NCI-H1048 (cell line): ENCODE results near the gene SORD.
"Not testable (repeated sequence)": the region's sequence is repeated elsewhere in the genome, so short reads cannot be mapped to it uniquely, and the experiment has no call there.

ENCODE experiments used
- DNase-seq: peaks from one replicate; lab custom pipeline; 2025; lab: John Stamatoyannopoulos, UW

Gene SORD

GRCh38 chr15:45022871-45023658, at the start of gene SORD:
Gene SORD (plus strand): TSS chr15:45023195. CDS start chr15:45023284, 89 bp downstream.
- DNase-seq: peak; percentile 88

- DNase-seq: not testable (repeated sequence)
These were observed 46.8 kb upstream of the SORD start for GRCh38 chr15:44976183-44976582.

- not testable (repeated sequence) for DNase-seq
These were observed 45.2 kb upstream of the SORD start for GRCh38 chr15:44977781-44978180.

GRCh38 chr15:44979617-44980339, 43.2 kb upstream of the SORD start:
- DNase-seq: not testable (repeated sequence)

GRCh38 chr15:44984144-44984543, 38.9 kb upstream of the SORD start:
- not testable (repeated sequence) for DNase-seq

GRCh38 chr15:44986346-44987055, 36.5 kb upstream of the SORD start:
- DNase-seq: not testable (repeated sequence)

- DNase-seq: not testable (repeated sequence)
These were observed 35.3 kb upstream of the SORD start for GRCh38 chr15:44987711-44988110.

- DNase-seq: not testable (repeated sequence)
These were observed 34.7 kb upstream of the SORD start for GRCh38 chr15:44988184-44988869.

- DNase-seq: not testable (repeated sequence)
These were observed 34.1 kb upstream of the SORD start for GRCh38 chr15:44988870-44989219.

GRCh38 chr15:44997632-44998031, 25.4 kb upstream of the SORD start:
- not testable (repeated sequence) for DNase-seq

- no peak for DNase-seq
These were observed 23.9 kb upstream of the SORD start for GRCh38 chr15:44999105-44999504.

- not testable (repeated sequence) for DNase-seq
These were observed 21.8 kb upstream of the SORD start for GRCh38 chr15:45001180-45001579.

GRCh38 chr15:45003731-45004410, 19.1 kb upstream of the SORD start:
- DNase-seq: not testable (repeated sequence)

GRCh38 chr15:45004590-45005175, 18.3 kb upstream of the SORD start:
- DNase-seq: not testable (repeated sequence)

GRCh38 chr15:45009046-45009445, 13.9 kb upstream of the SORD start:
- no peak for DNase-seq

- not testable (repeated sequence) for DNase-seq
These were observed 7.9 kb upstream of the SORD start for GRCh38 chr15:45015114-45015513.

- DNase-seq: not testable (repeated sequence)
These were observed 2.6 kb upstream of the SORD start for GRCh38 chr15:45020222-45020900.

GRCh38 chr15:45020901-45021259, 2.1 kb upstream of the SORD start:
- not testable (repeated sequence) for DNase-seq

GRCh38 chr15:45021348-45021747, 1.6 kb upstream of the SORD start:
- DNase-seq: no peak

GRCh38 chr15:45023659-45024225, 747 bp downstream of the SORD start:
- no peak for DNase-seq
